ENCODE data around the gene SEMA6C.

The SEMA6C gene

GRCh38 chr1:151158326-151158725 lies 11.9 kb upstream of the SEMA6C start:
- no peak for DNase-seq

DNA sequence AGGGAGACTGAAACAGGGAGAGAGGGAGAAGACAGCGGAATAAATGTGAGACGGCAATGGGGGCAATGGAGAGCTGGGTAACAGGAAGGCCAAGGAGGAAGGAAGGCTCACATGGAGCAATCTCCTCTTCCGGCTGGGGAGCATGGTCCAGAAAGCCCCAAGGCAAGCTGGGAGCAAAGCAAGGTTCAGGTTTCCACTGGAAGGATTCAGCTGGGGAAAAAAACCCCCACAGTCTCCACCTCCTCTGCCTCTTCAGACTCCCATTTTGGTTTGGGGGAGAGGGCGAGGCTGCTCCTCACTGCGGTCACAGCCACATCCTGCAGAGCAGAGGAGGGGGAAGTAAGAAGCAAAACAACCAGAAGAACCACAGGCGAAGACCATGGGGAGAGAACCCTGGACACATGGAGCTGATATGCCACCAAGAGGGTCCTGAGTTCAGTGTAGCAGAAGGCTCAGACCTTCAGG lies 10.7 kb upstream of the SEMA6C start:
- DNase-seq: no peak

DNA sequence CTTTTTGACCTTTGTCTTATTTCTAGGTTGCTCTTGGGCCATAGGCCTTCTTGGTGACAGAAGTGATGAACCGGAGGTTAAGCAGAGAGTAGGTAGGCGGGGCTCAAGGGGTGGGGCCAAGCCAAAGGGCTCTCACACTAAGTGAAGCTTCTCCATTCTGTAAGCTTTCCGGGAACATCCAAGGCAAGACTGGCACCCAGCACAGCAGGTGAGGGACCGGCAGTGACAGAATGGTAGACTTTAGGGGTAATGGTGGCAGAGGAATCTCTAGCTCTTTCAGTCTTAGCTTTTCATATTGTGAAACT lies 10.0 kb upstream of the SEMA6C start, which contains the start of gene TNFAIP8L2:
TNFAIP8L2 (plus strand) TSS at position 135 of the 305 bp plus-strand sequence. CDS start 2,049 bp downstream, outside the sequence.
- DNase-seq: no peak

DNA sequence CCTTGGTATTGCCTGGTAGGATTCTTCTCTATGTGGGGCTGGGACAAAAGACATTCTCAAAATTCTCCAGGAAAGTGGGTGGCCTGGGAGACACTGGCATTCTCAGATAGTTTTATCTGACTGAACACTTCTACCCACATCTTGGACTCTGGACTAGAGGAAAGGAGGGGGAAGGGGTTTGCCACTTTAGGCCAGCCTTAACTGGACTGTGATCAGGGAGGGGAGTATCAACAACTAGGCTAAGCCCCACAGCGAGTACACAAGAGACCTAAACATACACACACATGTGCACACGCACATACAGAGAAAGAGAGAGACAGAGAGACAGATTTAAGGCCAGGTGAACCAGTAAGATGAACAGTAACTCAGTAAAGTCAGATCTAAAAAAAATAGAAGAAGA lies 1.2 kb upstream of the SEMA6C start:
- no peak for DNase-seq

GRCh38 chr1:151147132-151147503 lies 687 bp upstream of the SEMA6C start:
- no peak for DNase-seq

- DNase-seq: no peak
Measured at GRCh38 chr1:151146072-151146411, 389 bp downstream of the SEMA6C start.

DNA sequence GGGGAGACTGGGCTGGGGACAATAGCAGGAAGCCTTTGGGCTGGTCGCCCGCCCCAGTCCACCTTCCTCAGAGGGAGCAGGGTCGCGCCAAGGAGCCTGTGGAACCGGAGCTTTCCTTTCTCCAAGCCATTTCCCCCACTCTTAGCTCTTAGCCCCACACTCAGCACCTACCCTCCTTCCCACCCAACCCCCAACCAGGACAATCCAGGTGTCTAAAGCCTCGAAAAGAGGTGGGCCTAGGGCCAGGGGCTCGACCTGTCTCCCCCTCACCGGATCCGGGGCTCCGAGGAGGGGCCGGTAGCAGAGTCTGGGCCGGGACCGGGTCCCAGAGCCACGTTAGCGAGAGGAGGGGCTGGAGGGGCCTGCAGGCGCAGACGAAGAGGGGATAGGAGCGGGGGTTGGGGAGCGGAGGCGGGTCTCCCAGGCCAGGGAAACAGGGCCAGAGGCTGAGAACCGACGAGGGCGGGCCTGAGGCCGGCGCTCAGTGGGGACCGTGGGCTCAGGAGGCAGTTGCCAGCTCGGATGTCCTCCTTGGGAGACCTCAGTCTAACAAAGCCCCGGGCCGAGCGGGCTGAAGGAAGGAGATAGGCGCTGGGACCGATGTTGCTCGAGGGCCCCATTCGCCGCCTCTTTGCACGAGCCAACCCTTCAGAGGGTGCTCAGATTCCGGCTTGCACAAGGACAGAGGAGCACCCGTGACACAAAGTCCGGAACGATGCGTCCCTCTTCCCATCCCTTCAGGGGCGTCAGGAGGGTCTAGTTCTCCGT lies 943 bp downstream of the SEMA6C start:
- no peak for DNase-seq

DNA sequence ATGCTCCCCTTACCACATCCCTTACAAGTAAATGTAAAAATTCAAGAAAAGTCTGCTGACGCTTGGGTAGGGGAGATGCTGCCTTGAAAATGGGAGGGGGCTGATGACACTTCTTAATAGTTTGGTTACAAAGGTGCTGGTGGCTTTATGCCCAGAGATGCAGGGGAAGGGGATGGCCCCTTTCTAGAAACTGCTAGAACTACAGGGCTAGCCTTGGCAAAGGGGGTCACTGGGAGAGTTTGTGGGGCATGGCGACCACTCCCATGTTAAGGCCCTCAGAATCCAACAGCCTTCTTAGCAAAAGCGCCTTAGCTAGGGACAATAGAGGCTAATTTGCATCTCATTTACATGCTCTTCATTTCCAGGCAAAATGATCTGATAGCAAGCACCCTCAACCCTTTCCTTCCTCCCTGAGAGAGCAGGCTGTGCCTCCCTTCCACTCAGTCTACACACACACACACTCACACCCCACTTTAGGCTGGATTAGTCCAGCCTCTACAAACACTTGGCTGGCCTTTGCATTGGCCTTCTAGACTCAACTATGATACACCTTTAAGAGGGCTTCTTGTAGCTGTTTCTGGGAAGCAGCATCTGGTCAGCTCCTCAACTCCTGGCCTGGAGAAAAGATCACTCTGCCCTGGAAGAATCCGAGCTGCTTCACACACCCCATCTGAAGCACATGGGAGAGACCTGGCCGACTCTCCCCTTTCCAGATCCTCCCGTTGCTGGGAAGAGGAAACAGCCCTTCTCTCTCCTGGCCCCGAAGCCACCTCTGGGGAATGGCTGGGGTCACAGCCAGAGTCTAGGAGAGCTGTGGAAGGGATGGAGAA lies 1.7 kb downstream of the SEMA6C start:
- DNase-seq: no peak

DNA sequence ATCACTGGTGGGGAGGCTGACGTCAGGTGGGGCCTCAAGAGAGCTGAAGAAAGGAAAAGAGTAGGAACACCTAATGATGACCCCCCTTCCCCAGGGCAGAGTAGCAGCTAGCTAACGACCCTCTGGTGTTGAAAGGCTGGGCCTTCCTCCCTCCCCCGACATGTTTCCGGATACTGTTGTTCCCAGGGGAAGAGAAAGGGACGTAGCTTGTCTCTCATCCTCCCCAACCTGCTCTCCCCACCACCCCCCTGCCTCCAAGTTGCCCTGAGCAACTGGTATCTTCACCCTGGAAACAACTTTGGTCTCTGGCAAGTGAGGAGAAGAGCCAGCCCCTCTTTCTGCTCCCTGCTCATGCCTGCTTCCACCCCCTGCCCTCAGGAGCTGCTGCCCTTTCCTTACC lies 2.4 kb downstream of the SEMA6C start:
- no peak for DNase-seq

DNA sequence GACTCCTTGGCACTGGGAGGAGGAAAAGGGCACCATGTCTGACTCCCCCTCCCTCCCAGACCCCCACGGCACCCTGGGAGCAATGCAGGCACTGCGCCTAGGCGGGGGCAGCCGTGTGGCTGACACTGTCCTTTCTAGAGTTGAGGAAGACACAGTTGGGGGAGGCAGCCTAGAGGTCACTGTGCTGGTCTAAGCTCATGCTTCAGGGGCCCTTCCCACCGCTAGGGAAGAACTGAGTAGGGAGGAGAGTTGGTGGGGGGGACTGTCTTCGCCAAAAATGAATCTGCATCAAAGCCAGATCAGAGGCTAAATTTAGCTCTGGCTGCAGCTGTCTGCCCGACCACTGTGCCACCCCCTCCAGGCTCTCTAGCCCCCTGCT lies 3.4 kb downstream of the SEMA6C start:
- DNase-seq: no peak

- no peak for DNase-seq
Measured at GRCh38 chr1:151142411-151143056, 3.9 kb downstream of the SEMA6C start.

DNA sequence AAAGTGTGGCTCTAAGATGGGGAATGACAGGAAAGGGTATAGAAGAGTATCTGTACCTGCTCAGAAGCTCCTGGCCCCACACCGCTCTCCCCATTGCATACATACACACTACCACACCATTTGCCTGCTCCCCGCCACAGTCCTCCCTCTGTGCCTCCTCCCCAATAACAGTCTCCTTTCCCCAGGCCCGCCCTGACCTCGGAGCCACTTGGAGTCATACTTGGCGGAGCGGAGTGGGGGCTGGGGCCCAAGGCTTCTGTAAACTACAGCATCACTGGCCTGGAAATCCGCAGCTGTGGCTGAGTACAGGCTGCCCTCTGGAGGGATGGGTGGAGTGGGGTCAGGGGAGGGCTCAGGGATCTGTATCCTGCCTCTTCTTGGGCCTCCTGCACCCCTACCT lies 8.6 kb downstream of the SEMA6C start:
- DNase-seq: no peak

- no peak for DNase-seq
Measured at GRCh38 chr1:151135433-151136385, 10.7 kb downstream of the SEMA6C start.

- no peak for DNase-seq
Measured at GRCh38 chr1:151134991-151135390, 11.4 kb downstream of the SEMA6C start.

DNA sequence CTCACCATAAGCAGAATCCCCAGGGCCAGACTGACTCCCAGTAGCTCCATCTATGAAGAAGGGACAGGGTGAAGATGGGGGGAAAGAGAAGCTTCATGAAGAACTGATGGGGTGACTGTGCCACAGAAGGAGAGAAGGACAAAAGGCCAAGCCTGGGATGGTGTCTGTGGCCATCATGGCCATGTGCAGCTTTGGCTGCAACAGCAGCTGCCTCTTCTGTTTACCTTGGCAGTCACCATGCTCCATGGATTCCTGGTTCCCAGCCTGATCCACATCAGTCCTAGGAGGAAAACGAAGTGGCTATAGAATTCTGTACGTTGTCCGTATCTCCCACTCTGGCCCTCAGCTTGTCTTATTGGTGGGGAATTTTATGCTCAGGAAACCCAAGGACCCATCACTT lies 12.0 kb downstream of the SEMA6C start:
- no peak for DNase-seq

DNA sequence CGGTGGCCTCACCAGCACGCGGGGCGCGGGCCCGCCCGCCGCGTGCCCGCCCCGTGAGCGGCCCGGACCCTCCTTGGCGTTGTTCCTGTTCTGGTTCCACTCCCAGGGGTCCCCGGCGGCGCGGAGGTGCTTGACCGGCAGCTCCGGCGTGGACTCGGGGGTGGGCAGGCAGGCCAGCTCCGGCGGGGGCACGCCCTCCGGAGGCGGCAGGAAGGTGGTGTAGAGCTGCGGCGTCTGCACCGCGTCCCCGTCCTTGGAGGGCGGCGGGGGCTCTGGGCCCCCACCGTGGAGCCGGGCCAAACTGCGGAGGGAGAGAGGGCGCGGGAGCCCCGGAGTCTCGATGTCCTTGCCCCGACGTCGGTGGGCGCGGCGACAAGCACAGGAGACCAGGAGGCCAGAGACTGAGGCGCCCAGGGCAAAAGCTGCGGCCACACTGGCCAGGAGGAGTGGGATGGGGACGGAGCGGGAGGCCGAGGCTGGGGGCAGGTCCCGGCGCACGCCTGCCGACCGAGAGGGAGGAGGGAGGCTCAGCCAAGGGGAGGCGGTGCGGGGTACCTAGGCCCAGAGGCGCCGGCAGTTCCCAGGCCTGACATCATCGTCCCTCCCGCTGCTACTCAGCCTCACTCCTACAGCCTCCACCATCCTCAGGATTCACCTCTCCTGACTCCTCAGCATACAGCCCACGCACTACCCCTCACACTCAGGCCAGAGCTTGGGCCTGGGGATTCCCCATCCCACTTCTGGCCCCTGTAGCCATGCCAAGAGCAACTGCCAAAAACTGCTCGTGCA lies 13.2 kb downstream of the SEMA6C start:
- no peak for DNase-seq

GRCh38 chr1:151132335-151133017 lies 14.0 kb downstream of the SEMA6C start:
- no peak for DNase-seq

GRCh38 chr1:151131701-151132334 lies 14.6 kb downstream of the SEMA6C start:
- DNase-seq: no peak

DNA sequence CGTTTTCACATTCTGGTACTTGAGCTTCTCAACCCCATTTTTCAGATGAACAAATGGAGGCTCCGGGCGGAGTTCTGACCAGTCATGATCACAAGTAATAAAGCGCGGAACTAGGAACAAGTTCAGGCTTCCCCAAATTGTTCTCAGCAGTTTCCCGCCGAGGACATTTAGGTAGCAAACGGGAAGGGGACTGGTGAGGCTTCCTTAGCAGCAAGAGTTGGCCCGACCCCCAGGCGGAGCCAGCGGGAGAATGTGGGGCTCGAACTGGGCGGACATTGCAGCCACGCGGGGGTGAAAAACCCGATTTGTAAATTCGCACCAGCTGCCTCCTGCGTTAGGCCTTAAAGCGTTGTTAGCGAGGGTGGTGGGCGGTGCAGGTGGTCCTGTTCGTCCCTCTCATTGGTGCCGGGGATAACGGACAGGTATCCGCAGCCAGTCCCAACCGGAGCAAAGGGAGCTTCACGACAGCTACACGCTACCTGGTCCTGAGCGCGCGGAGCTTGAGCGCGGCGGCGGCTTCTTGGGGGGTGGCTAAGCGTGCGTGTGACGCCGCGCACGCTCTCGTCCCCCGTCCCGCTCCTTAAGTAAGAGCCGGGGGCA lies 15.3 kb downstream of the SEMA6C start:
- no peak for DNase-seq

GRCh38 chr1:151128800-151129199 lies 17.6 kb downstream of the SEMA6C start:
- DNase-seq: no peak

Measured in NCI-H1694 (cell line).